RWPE1 (cell line): Measurements from ENCODE around the gene PLEKHA7.

ENCODE experiments used
- CTCF ChIA-PET: fragments of 350-600 bp; sonication (Branson Sonifier 250); formaldehyde crosslinking; extraction: SDS; loops from one replicate; lab custom pipeline; 2021; lab: Yijun Ruan, JAX
- POLR2A ChIA-PET: fragments of 400-600 bp; formaldehyde crosslinking; extraction: SDS; loops from one replicate; lab custom pipeline; 2020; ENCODE audit warnings: antibody characterized with exemption; ENCODE audit not compliant: low non-redundant PET; lab: Yijun Ruan, JAX
- DNase-seq: peaks from one replicate; pipeline ENCODE4 v3.0.0; 2012; ENCODE audit warnings: low spot score
- H3K27ac ChIP-seq: fragments of 450-650 bp; 2 replicates; pipeline ENCODE4 v1.5.1; 2017
- TF ChIP-seq, protein P1 (sequence below): fragments of 450-650 bp; conservative IDR thresholded peaks from 2 replicates; pipeline ENCODE4 v1.5.1; 2017; ENCODE audit warnings: low read depth, mild to moderate bottlenecking

The PLEKHA7 gene

GRCh38 chr11:16962146-16962545 is 52.1 kb downstream of the PLEKHA7 start:
- POLR2A ChIA-PET: no interaction called here
- CTCF ChIA-PET: no interaction called here
- H3K27ac ChIP-seq: no peak overlapping the region
- DNase-seq: no peak
- TF ChIP-seq, protein P1, sequence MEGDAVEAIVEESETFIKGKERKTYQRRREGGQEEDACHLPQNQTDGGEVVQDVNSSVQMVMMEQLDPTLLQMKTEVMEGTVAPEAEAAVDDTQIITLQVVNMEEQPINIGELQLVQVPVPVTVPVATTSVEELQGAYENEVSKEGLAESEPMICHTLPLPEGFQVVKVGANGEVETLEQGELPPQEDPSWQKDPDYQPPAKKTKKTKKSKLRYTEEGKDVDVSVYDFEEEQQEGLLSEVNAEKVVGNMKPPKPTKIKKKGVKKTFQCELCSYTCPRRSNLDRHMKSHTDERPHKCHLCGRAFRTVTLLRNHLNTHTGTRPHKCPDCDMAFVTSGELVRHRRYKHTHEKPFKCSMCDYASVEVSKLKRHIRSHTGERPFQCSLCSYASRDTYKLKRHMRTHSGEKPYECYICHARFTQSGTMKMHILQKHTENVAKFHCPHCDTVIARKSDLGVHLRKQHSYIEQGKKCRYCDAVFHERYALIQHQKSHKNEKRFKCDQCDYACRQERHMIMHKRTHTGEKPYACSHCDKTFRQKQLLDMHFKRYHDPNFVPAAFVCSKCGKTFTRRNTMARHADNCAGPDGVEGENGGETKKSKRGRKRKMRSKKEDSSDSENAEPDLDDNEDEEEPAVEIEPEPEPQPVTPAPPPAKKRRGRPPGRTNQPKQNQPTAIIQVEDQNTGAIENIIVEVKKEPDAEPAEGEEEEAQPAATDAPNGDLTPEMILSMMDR: no peak

DNA sequence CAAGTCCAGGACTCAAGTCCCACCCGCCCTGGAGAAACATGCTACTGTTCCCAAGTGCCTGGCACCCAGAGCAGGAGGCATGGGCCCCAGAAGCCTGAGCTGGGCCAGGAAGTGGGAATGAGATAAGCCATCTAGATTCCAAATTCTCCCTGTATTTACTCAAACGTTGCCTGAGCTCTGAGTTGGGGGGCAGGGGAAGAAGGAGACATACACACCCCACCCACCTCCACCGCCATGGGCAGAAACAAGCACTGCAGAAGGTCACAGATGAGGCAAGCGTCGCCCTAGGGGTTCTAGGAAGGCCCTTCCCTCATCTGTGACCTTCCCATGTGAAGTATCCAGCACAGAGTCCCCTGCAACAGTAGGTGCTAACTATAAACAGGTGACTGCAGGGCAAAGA is 54.0 kb downstream of the PLEKHA7 start:
- ChIA-PET CTCF (interaction anchor here (0.5 kb wide), 1 partner anchor 140 kb away, joined by 4 read pairs; no protein-coding TSS in a partner anchor), POLR2A (no interaction called here)
- H3K27ac ChIP-seq: no peak overlapping the region
- no peak for DNase-seq
- TF ChIP-seq, protein P1: no peak

DNA sequence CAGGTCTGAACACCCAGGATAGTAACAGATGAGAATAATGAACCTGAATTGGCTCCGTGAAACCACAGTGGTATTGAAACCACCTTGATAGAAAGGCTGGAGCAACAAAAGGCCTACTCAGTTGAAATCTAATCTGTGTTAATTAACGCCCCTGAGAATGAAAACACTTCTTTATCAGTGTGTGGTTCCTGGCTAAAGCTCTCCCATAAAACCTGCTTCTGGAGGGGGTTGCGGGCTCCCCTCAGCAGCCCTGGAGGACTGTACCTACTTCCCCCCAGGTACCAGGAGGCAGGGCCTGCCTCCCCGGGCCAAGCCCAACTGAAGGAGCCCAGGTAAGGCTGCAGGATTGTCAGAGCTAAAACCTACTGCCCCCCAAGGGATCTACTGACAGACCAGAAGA is 54.6 kb downstream of the PLEKHA7 start:
- H3K27ac ChIP-seq: no peak overlapping the region
- POLR2A ChIA-PET: no interaction called here

DNA sequence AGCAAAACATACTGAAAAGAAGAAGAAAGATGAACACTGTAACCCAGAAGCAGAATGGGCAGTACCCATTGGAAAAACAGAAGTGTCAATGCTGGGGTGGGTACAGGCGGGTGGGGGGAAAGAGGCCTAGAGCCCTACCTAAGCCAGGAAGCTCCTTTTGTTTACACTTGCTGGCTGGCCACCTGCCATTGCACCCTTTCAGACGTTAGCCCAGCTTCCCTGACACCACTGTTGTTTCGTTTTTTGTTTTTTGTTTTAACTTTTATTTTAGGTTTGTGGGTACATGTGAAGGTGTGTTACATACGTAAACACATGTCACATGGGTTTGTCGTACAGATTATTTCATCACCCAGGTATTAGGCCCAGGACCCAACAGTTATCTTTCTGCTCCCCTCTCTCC is 55.4 kb downstream of the PLEKHA7 start:
- no peak for DNase-seq
- TF ChIP-seq, protein P1: no peak
- CTCF ChIA-PET: interaction anchor here (0.6 kb wide), 1 partner anchor 333 kb away, joined by 3 read pairs; no protein-coding TSS in a partner anchor
- no peak overlapping the region for H3K27ac ChIP-seq
- POLR2A ChIA-PET: no interaction called here

More for the DNA sequence above, 54.6 kb downstream of the PLEKHA7 start:
- CTCF ChIA-PET: interaction anchor here (0.5 kb wide), 1 partner anchor 140 kb away, joined by 4 read pairs; no protein-coding TSS in a partner anchor
- TF ChIP-seq, protein P1: no peak
- no peak for DNase-seq

DNA sequence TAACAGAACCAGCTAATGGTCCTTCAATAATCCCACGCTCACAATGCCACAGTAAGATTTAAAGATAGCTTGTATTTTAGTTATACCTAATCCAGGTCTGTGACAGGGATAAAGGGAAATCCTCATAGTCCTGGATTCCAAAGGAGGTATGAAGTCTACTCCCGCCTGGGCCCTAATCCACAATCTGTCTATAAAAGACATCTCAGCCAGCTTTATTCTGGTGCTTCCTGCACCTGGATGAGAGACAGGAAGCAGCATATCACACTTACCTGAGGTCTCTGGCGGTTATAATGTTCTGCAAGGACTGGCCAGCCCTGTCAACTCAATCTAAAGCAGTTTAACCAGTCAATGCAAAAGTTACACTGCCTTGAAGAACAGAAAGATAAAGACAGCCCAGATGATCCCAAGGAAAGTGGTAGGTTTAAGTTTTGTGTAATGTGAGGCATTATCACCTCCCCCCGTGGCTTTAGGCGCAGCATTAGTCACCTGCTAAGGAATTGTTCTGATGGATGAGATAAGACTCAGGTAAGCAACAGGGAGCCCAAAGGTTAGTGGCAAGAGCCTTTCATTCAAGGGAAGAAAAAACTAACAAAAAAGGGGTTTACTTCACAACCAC is 57.6 kb downstream of the PLEKHA7 start:
- CTCF ChIA-PET: interaction anchor here (0.5 kb wide), 1 partner anchor 239 kb away, joined by 7 read pairs; no protein-coding TSS in a partner anchor

GRCh38 chr11:16953663-16954062 is 60.6 kb downstream of the PLEKHA7 start:
- POLR2A ChIA-PET: no interaction called here
- H3K27ac ChIP-seq: no peak overlapping the region

More for the DNA sequence above, 57.6 kb downstream of the PLEKHA7 start:
- H3K27ac ChIP-seq: no peak overlapping the region
- peak; percentile 61 for DNase-seq
- POLR2A ChIA-PET: no interaction called here
- TF ChIP-seq, protein P1: no peak

More at GRCh38 chr11:16953663-16954062, 60.6 kb downstream of the PLEKHA7 start:
- TF ChIP-seq, protein P1: no peak
- CTCF ChIA-PET: interaction anchor here (0.7 kb wide), 1 partner anchor 891 kb away, joined by 3 read pairs; no protein-coding TSS in a partner anchor
- DNase-seq: no peak
